ENCODE results near the gene RUVBL2.

DNA sequence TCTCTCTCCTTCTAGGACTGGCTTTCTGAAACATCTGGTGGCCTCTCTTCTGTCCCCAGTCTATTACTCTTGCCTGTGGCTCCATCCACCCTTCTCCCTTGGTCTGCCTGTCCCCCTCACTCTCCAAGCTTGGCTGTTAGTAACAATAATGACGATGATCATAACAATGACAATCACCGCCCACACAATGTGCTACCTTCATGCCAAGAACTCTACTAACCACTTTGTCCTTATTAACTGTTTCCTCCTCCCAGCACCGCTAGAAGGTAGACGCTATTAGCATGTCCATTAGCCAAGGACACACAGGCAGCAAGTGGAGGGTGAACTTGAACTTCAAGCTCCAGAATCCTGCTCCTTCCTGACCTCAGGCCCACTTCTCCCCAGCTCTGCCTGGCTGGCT lies 3.3 kb upstream of the RUVBL2 start:
- TF ChIP-seq RAD21 (IDR thresholded peaks at IDR 0.05; ENCODE audit: low read length) (no peak), POLR2A (IDR thresholded peaks at IDR 0.05; ENCODE audit: low read depth, low read length) (no peak), SMC3 (IDR thresholded peaks at IDR 0.05; ENCODE audit: low read depth, low read length) (no peak), CHD1 (IDR thresholded peaks at IDR 0.05; ENCODE audit: low read depth, low read length) (no peak), MAFK (IDR thresholded peaks at IDR 0.05; ENCODE audit: low read depth, low read length) (no peak), MXI1 (IDR thresholded peaks at IDR 0.05; ENCODE audit: borderline replicate concordance, low read depth, low read length) (no peak), RFX5 (IDR thresholded peaks at IDR 0.05; ENCODE audit: low read depth, low read length) (no peak)
- TF ChIP-seq, protein P1, sequence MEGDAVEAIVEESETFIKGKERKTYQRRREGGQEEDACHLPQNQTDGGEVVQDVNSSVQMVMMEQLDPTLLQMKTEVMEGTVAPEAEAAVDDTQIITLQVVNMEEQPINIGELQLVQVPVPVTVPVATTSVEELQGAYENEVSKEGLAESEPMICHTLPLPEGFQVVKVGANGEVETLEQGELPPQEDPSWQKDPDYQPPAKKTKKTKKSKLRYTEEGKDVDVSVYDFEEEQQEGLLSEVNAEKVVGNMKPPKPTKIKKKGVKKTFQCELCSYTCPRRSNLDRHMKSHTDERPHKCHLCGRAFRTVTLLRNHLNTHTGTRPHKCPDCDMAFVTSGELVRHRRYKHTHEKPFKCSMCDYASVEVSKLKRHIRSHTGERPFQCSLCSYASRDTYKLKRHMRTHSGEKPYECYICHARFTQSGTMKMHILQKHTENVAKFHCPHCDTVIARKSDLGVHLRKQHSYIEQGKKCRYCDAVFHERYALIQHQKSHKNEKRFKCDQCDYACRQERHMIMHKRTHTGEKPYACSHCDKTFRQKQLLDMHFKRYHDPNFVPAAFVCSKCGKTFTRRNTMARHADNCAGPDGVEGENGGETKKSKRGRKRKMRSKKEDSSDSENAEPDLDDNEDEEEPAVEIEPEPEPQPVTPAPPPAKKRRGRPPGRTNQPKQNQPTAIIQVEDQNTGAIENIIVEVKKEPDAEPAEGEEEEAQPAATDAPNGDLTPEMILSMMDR (conservative IDR thresholded peaks at IDR 0.05; ENCODE audit: low read depth, low read length) = no peak
- TF ChIP-seq, protein P2, sequence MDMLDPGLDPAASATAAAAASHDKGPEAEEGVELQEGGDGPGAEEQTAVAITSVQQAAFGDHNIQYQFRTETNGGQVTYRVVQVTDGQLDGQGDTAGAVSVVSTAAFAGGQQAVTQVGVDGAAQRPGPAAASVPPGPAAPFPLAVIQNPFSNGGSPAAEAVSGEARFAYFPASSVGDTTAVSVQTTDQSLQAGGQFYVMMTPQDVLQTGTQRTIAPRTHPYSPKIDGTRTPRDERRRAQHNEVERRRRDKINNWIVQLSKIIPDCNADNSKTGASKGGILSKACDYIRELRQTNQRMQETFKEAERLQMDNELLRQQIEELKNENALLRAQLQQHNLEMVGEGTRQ (IDR thresholded peaks at IDR 0.05; ENCODE audit: low read depth, low read length) = no peak

Measured in IMR-90 (cell line).